Astrocyte (in vitro differentiated cells and primary cell): ENCODE results near the gene MEI4. TPM values are rescaled to one million over a fixed set of nuclear protein-coding genes. Genes with fewer than 3 reads are reported as not detected.

ENCODE experiments used
- DNase-seq: peaks from one replicate; pipeline ENCODE4 v3.0.0-alpha.2; 2010; ENCODE audit warnings: low read depth
- FAIRE-seq: peaks from 2 replicates; lab custom pipeline; 2011; peaks lifted over from hg19 to GRCh38; lab: Jason Lieb, UNC
- H2AFZ ChIP-seq: 2 replicates; pipeline ENCODE4 v1.6.0; 2012; ENCODE audit warnings: low read depth, low read length, inconsistent platforms
- H3K27ac ChIP-seq: 2 replicates; pipeline ENCODE4 v1.5.1; 2011; ENCODE audit warnings: low read depth, low read length, inconsistent platforms
- H3K27me3 ChIP-seq: 2 replicates; pipeline ENCODE4 v1.6.0; 2011; ENCODE audit warnings: low read length, inconsistent platforms; ENCODE audit not compliant: insufficient read depth
- H3K36me3 ChIP-seq: 2 replicates; pipeline ENCODE4 v1.5.1; 2011; ENCODE audit warnings: low read length, inconsistent platforms; ENCODE audit not compliant: insufficient read depth
- H3K4me1 ChIP-seq: 2 replicates; pipeline ENCODE4 v1.5.1; 2011; ENCODE audit warnings: low read length, inconsistent platforms; ENCODE audit not compliant: insufficient read depth
- H3K4me2 ChIP-seq: 2 replicates; pipeline ENCODE4 v1.6.0; 2012; ENCODE audit warnings: low read length, inconsistent platforms
- H3K4me3 ChIP-seq: 2 replicates; pipeline ENCODE4 v1.5.1; 2011; ENCODE audit warnings: low read depth, mild to moderate bottlenecking, low read length, inconsistent platforms; ENCODE audit not compliant: insufficient read depth
- H3K79me2 ChIP-seq: 2 replicates; pipeline ENCODE4 v1.6.0; 2012; ENCODE audit warnings: mild to moderate bottlenecking, low read length, inconsistent platforms; ENCODE audit not compliant: insufficient read depth
- H3K9ac ChIP-seq: 2 replicates; pipeline ENCODE4 v1.6.0; 2012; ENCODE audit warnings: mild to moderate bottlenecking, low read length, inconsistent platforms
- H3K9me3 ChIP-seq: 2 replicates; pipeline ENCODE4 v1.5.1; 2012; ENCODE audit warnings: low read depth, mild to moderate bottlenecking, low read length, inconsistent platforms; ENCODE audit not compliant: insufficient read depth
- H4K20me1 ChIP-seq: 2 replicates; pipeline ENCODE4 v1.6.0; 2012; ENCODE audit warnings: low read length, inconsistent platforms; ENCODE audit not compliant: insufficient read depth
- H3K27ac Mint-ChIP-seq: one replicate; pipeline ENCODE4 v1.8.0; 2021; ENCODE audit warnings: mild to moderate bottlenecking, mixed read lengths; ENCODE audit not compliant: unreplicated experiment
- H3K27me3 Mint-ChIP-seq: one replicate; pipeline ENCODE4 v1.8.0; 2021; ENCODE audit warnings: low read depth, mixed read lengths; ENCODE audit not compliant: unreplicated experiment
- H3K36me3 Mint-ChIP-seq: one replicate; pipeline ENCODE4 v1.8.0; 2021; ENCODE audit warnings: low read depth, mixed read lengths; ENCODE audit not compliant: unreplicated experiment
- H3K4me1 Mint-ChIP-seq: one replicate; pipeline ENCODE4 v1.8.0; 2021; ENCODE audit warnings: low read depth, mixed read lengths; ENCODE audit not compliant: unreplicated experiment
- H3K4me3 Mint-ChIP-seq: one replicate; pipeline ENCODE4 v1.8.0; 2021; ENCODE audit warnings: mild to moderate bottlenecking, moderate library complexity, mixed read lengths; ENCODE audit not compliant: unreplicated experiment
- H3K9me3 Mint-ChIP-seq: one replicate; pipeline ENCODE4 v1.8.0; 2021; ENCODE audit warnings: mild to moderate bottlenecking, mixed read lengths; ENCODE audit not compliant: unreplicated experiment
- EZH2 ChIP-seq: IDR thresholded peaks from 2 replicates; pipeline ENCODE4 v1.6.1; 2012; ENCODE audit warnings: mild to moderate bottlenecking, low read length, inconsistent platforms; ENCODE audit not compliant: insufficient read depth
- total RNA-seq: library from RNA; stranded (reverse); gene quantifications from 2 replicates; pipeline ENCODE4 v1.2.1, GENCODE V29; 2021
- TF ChIP-seq, protein P1 (sequence below): IDR thresholded peaks from 2 replicates; pipeline ENCODE4 v1.5.1; 2011; ENCODE audit warnings: low read depth, mild to moderate bottlenecking, inconsistent platforms, low read length, moderate library complexity; ENCODE audit not compliant: insufficient read depth

The MEI4 gene
- total RNA-seq, 1 donor from 2014 or later: 0.54 TPM

GRCh38 chr6:77656999-77657764 lies 4.3 kb downstream of the MEI4 start:
- H3K27ac ChIP-seq: no peak overlapping the region
- DNase-seq (no peak), FAIRE-seq (no peak)
- no peak overlapping the region for H3K4me2 ChIP-seq
- no peaks in the 10 kb centered on the region for H3K79me2 ChIP-seq
- H3K9ac ChIP-seq: no peak overlapping the region
- Mint-ChIP-seq H3K36me3 (no peaks in the 10 kb centered on the region), H3K4me1 (no peaks in the 10 kb centered on the region), H3K9me3 (no peaks in the 10 kb centered on the region), H3K27me3 (no peaks in the 10 kb centered on the region), H3K27ac (no peak overlapping the region), H3K4me3 (no peak overlapping the region)
- no peak overlapping the region for H2AFZ ChIP-seq
- H4K20me1 ChIP-seq: no peaks in the 10 kb centered on the region
- no peaks in the 10 kb centered on the region for H3K9me3 ChIP-seq
- H3K27me3 ChIP-seq: no peaks in the 10 kb centered on the region
- TF ChIP-seq, protein P1, sequence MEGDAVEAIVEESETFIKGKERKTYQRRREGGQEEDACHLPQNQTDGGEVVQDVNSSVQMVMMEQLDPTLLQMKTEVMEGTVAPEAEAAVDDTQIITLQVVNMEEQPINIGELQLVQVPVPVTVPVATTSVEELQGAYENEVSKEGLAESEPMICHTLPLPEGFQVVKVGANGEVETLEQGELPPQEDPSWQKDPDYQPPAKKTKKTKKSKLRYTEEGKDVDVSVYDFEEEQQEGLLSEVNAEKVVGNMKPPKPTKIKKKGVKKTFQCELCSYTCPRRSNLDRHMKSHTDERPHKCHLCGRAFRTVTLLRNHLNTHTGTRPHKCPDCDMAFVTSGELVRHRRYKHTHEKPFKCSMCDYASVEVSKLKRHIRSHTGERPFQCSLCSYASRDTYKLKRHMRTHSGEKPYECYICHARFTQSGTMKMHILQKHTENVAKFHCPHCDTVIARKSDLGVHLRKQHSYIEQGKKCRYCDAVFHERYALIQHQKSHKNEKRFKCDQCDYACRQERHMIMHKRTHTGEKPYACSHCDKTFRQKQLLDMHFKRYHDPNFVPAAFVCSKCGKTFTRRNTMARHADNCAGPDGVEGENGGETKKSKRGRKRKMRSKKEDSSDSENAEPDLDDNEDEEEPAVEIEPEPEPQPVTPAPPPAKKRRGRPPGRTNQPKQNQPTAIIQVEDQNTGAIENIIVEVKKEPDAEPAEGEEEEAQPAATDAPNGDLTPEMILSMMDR: no peak
- TF ChIP-seq EZH2: no peak
- H3K4me1 ChIP-seq: no peaks in the 10 kb centered on the region
- no peak overlapping the region for H3K4me3 ChIP-seq
- no peaks in the 10 kb centered on the region for H3K36me3 ChIP-seq

DNA sequence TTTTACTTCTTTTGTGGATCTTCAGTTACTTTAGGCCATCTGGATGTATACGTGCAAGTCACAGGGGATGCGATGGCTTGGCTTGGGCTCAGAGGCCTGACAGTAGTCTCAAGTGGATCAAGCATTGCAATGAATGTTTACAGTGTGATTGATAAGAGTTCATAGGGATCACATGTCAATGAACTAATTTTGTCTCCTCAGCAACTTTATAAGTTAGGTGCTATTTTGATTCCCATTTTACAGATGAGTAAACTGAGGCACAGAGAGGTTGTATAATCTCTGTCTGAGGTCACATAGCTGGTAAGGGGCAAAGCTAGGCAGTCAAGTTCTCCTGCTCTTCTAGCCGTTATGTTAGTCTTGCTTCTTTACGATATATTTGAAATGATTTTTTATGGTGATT lies 13.5 kb downstream of the MEI4 start:
- Histone ChIP-seq H3K79me2 (no peaks in the 10 kb centered on the region), H3K9me3 (no peaks in the 10 kb centered on the region), H3K27me3 (no peaks in the 10 kb centered on the region), H3K4me3 (no peak overlapping the region), H3K9ac (no peak overlapping the region), H4K20me1 (no peaks in the 10 kb centered on the region), H3K36me3 (no peaks in the 10 kb centered on the region), H3K27ac (no peak overlapping the region), H2AFZ (no peak overlapping the region), H3K4me2 (no peak overlapping the region), H3K4me1 (no peaks in the 10 kb centered on the region)
- peaks cover 2% of the 10 kb centered on the region for H3K27me3 Mint-ChIP-seq
- H3K36me3 Mint-ChIP-seq: no peaks in the 10 kb centered on the region
- H3K27ac Mint-ChIP-seq: no peak overlapping the region
- no peak overlapping the region for H3K4me3 Mint-ChIP-seq
- DNase-seq (no peak), FAIRE-seq (no peak)
- no peaks in the 10 kb centered on the region for H3K4me1 Mint-ChIP-seq
- TF ChIP-seq EZH2: no peak
- TF ChIP-seq, protein P1: no peak
- H3K9me3 Mint-ChIP-seq: no peaks in the 10 kb centered on the region

DNA sequence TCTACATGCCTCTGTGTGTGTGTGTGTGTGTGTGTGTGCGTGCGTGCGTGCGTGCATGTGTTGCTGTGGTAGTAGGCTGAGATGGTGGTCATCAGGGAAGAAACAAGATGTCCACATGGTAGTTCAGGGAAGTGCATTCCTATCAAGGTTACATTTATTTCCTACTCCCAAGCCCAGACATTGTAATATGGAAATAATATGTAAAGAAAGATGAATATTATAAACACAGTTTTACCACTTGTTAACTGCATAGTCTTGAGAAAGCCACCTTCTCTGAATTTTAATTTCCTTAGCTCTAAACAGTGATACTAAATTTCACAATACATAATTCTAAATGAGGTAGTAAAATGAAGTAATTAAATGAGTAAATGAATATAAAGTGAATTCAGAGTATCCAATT lies 14.0 kb downstream of the MEI4 start:
- H3K9me3 ChIP-seq: no peaks in the 10 kb centered on the region
- no peak overlapping the region for H3K4me2 ChIP-seq
- H3K36me3 ChIP-seq: no peaks in the 10 kb centered on the region
- H3K4me3 Mint-ChIP-seq: no peak overlapping the region
- DNase-seq (no peak), FAIRE-seq (no peak)
- no peaks in the 10 kb centered on the region for H4K20me1 ChIP-seq
- H3K4me1 ChIP-seq: no peaks in the 10 kb centered on the region
- no peaks in the 10 kb centered on the region for H3K9me3 Mint-ChIP-seq
- peaks cover 2% of the 10 kb centered on the region for H3K27me3 Mint-ChIP-seq
- H3K27ac ChIP-seq: no peak overlapping the region
- H3K4me1 Mint-ChIP-seq: no peaks in the 10 kb centered on the region
- no peak overlapping the region for H3K4me3 ChIP-seq
- H3K36me3 Mint-ChIP-seq: no peaks in the 10 kb centered on the region
- no peaks in the 10 kb centered on the region for H3K79me2 ChIP-seq
- no peak overlapping the region for H2AFZ ChIP-seq
- TF ChIP-seq EZH2: no peak
- TF ChIP-seq, protein P1: no peak
- H3K9ac ChIP-seq: no peak overlapping the region
- no peaks in the 10 kb centered on the region for H3K27me3 ChIP-seq
- H3K27ac Mint-ChIP-seq: no peak overlapping the region
